ENCODE measurements around the gene ATP13A2.

DNA sequence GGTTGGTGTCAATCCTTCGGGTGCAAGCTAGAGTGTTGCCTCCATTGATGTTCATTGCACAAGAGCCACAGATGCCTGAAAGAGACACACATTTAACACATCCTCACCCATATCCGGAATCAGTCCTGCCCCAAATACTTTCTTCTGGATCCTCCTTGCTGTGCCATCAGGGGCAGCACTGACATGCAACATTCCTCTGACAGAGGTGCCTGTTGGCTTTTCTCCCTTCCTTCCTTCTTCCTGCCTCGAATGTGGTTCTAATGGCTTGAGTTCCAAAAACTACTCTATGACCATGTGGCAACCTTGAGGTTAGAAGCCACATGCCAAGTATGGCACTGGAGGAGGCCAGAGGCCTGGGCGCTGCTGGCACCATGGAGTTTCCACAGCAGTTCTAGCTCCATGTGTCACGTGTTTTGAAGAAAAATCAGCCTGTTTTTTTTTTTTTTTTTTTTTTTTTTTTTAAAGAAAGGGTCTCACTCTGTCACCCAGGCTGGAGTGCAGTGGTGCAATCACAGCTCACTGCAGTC, 17.0 kb upstream of the ATP13A2 start:
- TF ChIP-seq EP300 (IDR thresholded peaks at IDR 0.05; ENCODE audit: borderline replicate concordance), result no peak
- TF ChIP-seq, protein P1, sequence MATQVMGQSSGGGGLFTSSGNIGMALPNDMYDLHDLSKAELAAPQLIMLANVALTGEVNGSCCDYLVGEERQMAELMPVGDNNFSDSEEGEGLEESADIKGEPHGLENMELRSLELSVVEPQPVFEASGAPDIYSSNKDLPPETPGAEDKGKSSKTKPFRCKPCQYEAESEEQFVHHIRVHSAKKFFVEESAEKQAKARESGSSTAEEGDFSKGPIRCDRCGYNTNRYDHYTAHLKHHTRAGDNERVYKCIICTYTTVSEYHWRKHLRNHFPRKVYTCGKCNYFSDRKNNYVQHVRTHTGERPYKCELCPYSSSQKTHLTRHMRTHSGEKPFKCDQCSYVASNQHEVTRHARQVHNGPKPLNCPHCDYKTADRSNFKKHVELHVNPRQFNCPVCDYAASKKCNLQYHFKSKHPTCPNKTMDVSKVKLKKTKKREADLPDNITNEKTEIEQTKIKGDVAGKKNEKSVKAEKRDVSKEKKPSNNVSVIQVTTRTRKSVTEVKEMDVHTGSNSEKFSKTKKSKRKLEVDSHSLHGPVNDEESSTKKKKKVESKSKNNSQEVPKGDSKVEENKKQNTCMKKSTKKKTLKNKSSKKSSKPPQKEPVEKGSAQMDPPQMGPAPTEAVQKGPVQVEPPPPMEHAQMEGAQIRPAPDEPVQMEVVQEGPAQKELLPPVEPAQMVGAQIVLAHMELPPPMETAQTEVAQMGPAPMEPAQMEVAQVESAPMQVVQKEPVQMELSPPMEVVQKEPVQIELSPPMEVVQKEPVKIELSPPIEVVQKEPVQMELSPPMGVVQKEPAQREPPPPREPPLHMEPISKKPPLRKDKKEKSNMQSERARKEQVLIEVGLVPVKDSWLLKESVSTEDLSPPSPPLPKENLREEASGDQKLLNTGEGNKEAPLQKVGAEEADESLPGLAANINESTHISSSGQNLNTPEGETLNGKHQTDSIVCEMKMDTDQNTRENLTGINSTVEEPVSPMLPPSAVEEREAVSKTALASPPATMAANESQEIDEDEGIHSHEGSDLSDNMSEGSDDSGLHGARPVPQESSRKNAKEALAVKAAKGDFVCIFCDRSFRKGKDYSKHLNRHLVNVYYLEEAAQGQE (IDR thresholded peaks at IDR 0.05; ENCODE audit: low read depth), result no peak
- TF ChIP-seq FOXM1 (IDR thresholded peaks at IDR 0.05; ENCODE audit: borderline replicate concordance, low read depth), result no peak
- TF ChIP-seq CEBPB (IDR thresholded peaks at IDR 0.05), result no peak
- no peak for TF ChIP-seq RAD21 (IDR thresholded peaks at IDR 0.05; ENCODE audit: low read depth)
- no peak for TF ChIP-seq EGR1 (IDR thresholded peaks at IDR 0.05)
- TF ChIP-seq CREB1 (IDR thresholded peaks at IDR 0.05; ENCODE audit: low read depth), result no peak
- no peak for TF ChIP-seq NFIC (IDR thresholded peaks at IDR 0.05)
- TF ChIP-seq, protein P2, sequence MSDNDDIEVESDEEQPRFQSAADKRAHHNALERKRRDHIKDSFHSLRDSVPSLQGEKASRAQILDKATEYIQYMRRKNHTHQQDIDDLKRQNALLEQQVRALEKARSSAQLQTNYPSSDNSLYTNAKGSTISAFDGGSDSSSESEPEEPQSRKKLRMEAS (IDR thresholded peaks at IDR 0.05), result no peak
